ENCODE results near the gene MRAP2. TPM values are rescaled to one million over a fixed set of nuclear protein-coding genes. Genes with fewer than 3 reads are reported as not detected.

Gene MRAP2
- total RNA-seq, 1 experiment from 2014 or later, result 2.5 TPM

DNA sequence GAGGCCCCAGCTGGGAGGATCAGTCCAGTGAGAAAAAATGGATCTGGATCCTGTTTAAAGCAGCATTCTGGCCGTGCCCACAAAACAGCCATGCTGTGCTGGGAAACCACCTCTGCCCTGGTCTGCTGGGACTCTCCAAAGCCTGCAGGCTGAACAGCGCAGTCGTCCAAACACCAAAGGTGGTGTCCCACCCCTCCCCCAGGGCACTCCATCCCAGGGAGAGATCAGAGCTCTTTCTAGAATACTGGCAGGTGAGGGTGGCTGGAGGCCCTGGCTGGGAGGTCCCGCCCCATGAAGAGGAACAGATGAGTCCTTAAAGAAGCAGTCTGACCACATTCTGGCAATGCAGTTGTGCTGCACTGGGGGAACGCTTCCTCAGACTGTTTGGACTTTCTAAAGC is 84.6 kb downstream of the MRAP2 start:
- H3K9me3 ChIP-seq (ENCODE audit: control insufficient read depth, insufficient read depth, low read depth, low read length), result no peaks in the 10 kb centered on the region
- intact Hi-C loops (cut with micrococcal nuclease; ENCODE audit: unreplicated experiment) (no loop called here), in situ Hi-C loops (cut with HindIII; ENCODE audit: low pct_unique_long_range_greater_than_20kb, low sequenced_read_pairs) (no loop called here)
- no peak overlapping the region for H3K27ac ChIP-seq (ENCODE audit: low read length)
- H3K4me3 ChIP-seq (ENCODE audit: low read depth in 2 of 2, low read length in 2 of 2), result no peak overlapping the region
- ChIA-PET POLR2A (no interaction called here), CTCF (no interaction called here)
- no peak for DNase-seq (ENCODE audit: low read depth, low spot score)
- TF ChIP-seq TCF7L2 (IDR thresholded peaks at IDR 0.05; ENCODE audit: low read depth, low read length), result no peak
- TF ChIP-seq, protein P1, sequence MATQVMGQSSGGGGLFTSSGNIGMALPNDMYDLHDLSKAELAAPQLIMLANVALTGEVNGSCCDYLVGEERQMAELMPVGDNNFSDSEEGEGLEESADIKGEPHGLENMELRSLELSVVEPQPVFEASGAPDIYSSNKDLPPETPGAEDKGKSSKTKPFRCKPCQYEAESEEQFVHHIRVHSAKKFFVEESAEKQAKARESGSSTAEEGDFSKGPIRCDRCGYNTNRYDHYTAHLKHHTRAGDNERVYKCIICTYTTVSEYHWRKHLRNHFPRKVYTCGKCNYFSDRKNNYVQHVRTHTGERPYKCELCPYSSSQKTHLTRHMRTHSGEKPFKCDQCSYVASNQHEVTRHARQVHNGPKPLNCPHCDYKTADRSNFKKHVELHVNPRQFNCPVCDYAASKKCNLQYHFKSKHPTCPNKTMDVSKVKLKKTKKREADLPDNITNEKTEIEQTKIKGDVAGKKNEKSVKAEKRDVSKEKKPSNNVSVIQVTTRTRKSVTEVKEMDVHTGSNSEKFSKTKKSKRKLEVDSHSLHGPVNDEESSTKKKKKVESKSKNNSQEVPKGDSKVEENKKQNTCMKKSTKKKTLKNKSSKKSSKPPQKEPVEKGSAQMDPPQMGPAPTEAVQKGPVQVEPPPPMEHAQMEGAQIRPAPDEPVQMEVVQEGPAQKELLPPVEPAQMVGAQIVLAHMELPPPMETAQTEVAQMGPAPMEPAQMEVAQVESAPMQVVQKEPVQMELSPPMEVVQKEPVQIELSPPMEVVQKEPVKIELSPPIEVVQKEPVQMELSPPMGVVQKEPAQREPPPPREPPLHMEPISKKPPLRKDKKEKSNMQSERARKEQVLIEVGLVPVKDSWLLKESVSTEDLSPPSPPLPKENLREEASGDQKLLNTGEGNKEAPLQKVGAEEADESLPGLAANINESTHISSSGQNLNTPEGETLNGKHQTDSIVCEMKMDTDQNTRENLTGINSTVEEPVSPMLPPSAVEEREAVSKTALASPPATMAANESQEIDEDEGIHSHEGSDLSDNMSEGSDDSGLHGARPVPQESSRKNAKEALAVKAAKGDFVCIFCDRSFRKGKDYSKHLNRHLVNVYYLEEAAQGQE (IDR thresholded peaks at IDR 0.05; ENCODE audit: insufficient read depth in 1 of 2, low read depth in 2 of 2, low read length in 1 of 2), result no peak
- TF ChIP-seq POLR2AphosphoS5 (IDR thresholded peaks at IDR 0.05; ENCODE audit: low read depth, low read length), result no peak
- TF ChIP-seq, protein P2, sequence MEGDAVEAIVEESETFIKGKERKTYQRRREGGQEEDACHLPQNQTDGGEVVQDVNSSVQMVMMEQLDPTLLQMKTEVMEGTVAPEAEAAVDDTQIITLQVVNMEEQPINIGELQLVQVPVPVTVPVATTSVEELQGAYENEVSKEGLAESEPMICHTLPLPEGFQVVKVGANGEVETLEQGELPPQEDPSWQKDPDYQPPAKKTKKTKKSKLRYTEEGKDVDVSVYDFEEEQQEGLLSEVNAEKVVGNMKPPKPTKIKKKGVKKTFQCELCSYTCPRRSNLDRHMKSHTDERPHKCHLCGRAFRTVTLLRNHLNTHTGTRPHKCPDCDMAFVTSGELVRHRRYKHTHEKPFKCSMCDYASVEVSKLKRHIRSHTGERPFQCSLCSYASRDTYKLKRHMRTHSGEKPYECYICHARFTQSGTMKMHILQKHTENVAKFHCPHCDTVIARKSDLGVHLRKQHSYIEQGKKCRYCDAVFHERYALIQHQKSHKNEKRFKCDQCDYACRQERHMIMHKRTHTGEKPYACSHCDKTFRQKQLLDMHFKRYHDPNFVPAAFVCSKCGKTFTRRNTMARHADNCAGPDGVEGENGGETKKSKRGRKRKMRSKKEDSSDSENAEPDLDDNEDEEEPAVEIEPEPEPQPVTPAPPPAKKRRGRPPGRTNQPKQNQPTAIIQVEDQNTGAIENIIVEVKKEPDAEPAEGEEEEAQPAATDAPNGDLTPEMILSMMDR (IDR thresholded peaks at IDR 0.05), result no peak
- TF ChIP-seq SIN3A (IDR thresholded peaks at IDR 0.05; ENCODE audit: borderline replicate concordance, insufficient read depth, low read depth, low read length), result no peak
- no peaks in the 10 kb centered on the region for H3K4me1 ChIP-seq (ENCODE audit: control insufficient read depth, insufficient read depth, low read length)
- no peaks in the 10 kb centered on the region for H3K27me3 ChIP-seq (ENCODE audit: control insufficient read depth, insufficient read depth, low read length)
- ATAC-seq, result no peak
- BruUV-seq (replicated peaks), result no TSS peak
- H3K36me3 ChIP-seq (ENCODE audit: control insufficient read depth, insufficient read depth, low read length), result no peaks in the 10 kb centered on the region

DNA sequence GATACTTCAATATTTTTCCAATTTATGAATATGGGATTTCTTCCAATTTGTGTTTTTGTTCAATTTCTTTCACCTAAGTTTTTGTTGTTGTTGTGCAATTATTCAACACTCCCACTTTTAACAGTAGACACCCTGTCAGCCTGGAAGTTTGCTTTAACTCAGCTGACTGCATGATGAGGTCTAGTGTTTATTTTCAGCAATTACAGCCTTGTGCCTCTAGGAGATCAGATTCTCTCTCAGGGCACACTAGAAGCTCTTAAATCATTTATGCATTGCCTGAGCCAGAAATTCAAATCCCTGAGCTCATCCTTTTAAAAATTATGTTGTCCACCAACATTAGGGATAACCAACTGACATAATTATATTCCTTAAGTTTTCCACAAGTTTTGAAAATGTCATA is 85.7 kb downstream of the MRAP2 start:
- ATAC-seq (no peak), DNase-seq (ENCODE audit: low read depth, low spot score) (no peak)
- H3K4me1 ChIP-seq (ENCODE audit: control insufficient read depth, insufficient read depth, low read length), result no peaks in the 10 kb centered on the region
- no peaks in the 10 kb centered on the region for H3K27me3 ChIP-seq (ENCODE audit: control insufficient read depth, insufficient read depth, low read length)
- no peaks in the 10 kb centered on the region for H3K36me3 ChIP-seq (ENCODE audit: control insufficient read depth, insufficient read depth, low read length)
- intact Hi-C loops (cut with micrococcal nuclease; ENCODE audit: unreplicated experiment), result no loop called here
- POLR2A ChIA-PET, result no interaction called here
- no TSS peak for BruUV-seq (replicated peaks)
- in situ Hi-C loops (cut with HindIII; ENCODE audit: low pct_unique_long_range_greater_than_20kb, low sequenced_read_pairs), result no loop called here
- CTCF ChIA-PET, result interaction anchor here (0.6 kb wide), 1 partner anchor 1283 kb away, joined by 4 read pairs; no protein-coding TSS in a partner anchor
- no peak overlapping the region for H3K4me3 ChIP-seq (ENCODE audit: low read depth in 2 of 2, low read length in 2 of 2)
- no peaks in the 10 kb centered on the region for H3K9me3 ChIP-seq (ENCODE audit: control insufficient read depth, insufficient read depth, low read depth, low read length)
- no peak overlapping the region for H3K27ac ChIP-seq (ENCODE audit: low read length)
- TF ChIP-seq, protein P2 (IDR thresholded peaks at IDR 0.05), result no peak
- TF ChIP-seq, protein P1 (IDR thresholded peaks at IDR 0.05; ENCODE audit: insufficient read depth in 1 of 2, low read depth in 2 of 2, low read length in 1 of 2), result no peak
- TF ChIP-seq TCF7L2 (IDR thresholded peaks at IDR 0.05; ENCODE audit: low read depth, low read length), result no peak
